ENCODE data around the gene ACAD9.
A peak's percentile ranks its signal among the peaks of the same experiment; 100 is the strongest.
"Not testable (repeated sequence)": the region's sequence is repeated elsewhere in the genome, so short reads cannot be mapped to it uniquely, and the experiment has no call there.

The ACAD9 gene

DNA sequence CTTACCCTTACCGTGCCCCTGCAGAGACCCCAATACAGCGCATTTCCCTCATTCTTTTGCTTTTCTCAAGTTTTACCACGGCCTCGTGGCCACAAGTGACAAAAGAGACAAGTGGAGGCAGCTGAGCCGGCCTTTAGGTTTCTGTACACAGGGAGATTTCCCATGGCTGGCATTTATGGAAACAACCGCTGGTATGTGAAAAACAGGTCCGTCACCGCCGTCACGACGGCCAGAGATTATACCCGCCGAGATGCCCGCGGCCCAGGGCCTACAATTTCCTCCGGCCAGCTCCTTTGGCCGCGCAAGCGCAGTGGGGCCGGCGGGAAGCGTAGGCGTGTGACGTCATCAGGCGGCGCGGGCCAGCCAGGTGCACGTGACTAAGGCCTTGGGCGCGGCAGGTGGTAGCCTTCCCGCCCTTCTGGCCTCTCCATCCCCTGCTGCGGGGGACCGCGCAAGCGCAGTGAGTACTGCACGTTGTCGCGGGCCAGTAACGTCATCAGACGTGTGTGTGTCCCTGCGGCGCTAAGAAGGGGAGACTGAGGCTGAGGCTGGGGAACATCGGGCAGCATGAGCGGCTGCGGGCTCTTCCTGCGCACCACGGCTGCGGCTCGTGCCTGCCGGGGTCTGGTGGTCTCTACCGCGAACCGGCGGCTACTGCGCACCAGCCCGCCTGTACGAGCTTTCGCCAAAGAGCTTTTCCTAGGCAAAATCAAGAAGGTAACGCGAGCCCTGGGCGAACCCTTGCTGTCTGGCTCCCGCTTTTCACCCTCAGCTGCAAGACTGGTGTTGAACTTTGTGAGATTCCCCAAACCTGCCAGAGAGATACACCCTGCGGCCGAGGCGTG lies at the start of gene ACAD9:
TSS of gene ACAD9 (plus strand) at position 496 of the 845 bp plus-strand sequence. CDS start at position 568, 72 bp downstream.
- H3K36me3 ChIP-seq (ENCODE audit: insufficient read depth, low read length): peaks cover 44% of the 10 kb centered on the region
- H3K27me3 ChIP-seq (ENCODE audit: insufficient read depth, low read length): no peaks in the 10 kb centered on the region
- H3K9me3 ChIP-seq (ENCODE audit: low read length): no peaks in the 10 kb centered on the region
- no peaks in the 10 kb centered on the region for H4K20me1 ChIP-seq (ENCODE audit: insufficient read depth, low read length)
- H3K4me1 ChIP-seq (ENCODE audit: insufficient read depth, low read length, severe bottlenecking): peaks cover 47% of the 10 kb centered on the region
- H3K27ac ChIP-seq (ENCODE audit: low read depth, low read length, poor library complexity, severe bottlenecking): peak within 1 kb of the TSS; percentile 65
- H2AFZ ChIP-seq (ENCODE audit: low read length): no peak within 1 kb of the TSS
- peaks cover 50% of the 10 kb centered on the region for H3K79me2 ChIP-seq (ENCODE audit: insufficient read depth, low read length)
- peak within 1 kb of the TSS; percentile 97 for H3K9ac ChIP-seq (ENCODE audit: low read length)
- H3K4me2 ChIP-seq (ENCODE audit: low read length): peak within 1 kb of the TSS; percentile 92
- peak within 1 kb of the TSS; percentile 87 for H3K4me3 ChIP-seq (ENCODE audit: low read depth, low read length, poor library complexity, severe bottlenecking)
- no peaks in the 10 kb centered on the region for H3K9me2 ChIP-seq (ENCODE audit: low read depth, low read length)
- H3F3A ChIP-seq (ENCODE audit: insufficient read depth, low read length): no peaks in the 10 kb centered on the region
- TF ChIP-seq, protein P1, sequence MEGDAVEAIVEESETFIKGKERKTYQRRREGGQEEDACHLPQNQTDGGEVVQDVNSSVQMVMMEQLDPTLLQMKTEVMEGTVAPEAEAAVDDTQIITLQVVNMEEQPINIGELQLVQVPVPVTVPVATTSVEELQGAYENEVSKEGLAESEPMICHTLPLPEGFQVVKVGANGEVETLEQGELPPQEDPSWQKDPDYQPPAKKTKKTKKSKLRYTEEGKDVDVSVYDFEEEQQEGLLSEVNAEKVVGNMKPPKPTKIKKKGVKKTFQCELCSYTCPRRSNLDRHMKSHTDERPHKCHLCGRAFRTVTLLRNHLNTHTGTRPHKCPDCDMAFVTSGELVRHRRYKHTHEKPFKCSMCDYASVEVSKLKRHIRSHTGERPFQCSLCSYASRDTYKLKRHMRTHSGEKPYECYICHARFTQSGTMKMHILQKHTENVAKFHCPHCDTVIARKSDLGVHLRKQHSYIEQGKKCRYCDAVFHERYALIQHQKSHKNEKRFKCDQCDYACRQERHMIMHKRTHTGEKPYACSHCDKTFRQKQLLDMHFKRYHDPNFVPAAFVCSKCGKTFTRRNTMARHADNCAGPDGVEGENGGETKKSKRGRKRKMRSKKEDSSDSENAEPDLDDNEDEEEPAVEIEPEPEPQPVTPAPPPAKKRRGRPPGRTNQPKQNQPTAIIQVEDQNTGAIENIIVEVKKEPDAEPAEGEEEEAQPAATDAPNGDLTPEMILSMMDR (IDR thresholded peaks at IDR 0.05; ENCODE audit: low read length): no peak
- TF ChIP-seq EZH2 (IDR thresholded peaks at IDR 0.05; ENCODE audit: borderline replicate concordance, low read length): no peak

DNA sequence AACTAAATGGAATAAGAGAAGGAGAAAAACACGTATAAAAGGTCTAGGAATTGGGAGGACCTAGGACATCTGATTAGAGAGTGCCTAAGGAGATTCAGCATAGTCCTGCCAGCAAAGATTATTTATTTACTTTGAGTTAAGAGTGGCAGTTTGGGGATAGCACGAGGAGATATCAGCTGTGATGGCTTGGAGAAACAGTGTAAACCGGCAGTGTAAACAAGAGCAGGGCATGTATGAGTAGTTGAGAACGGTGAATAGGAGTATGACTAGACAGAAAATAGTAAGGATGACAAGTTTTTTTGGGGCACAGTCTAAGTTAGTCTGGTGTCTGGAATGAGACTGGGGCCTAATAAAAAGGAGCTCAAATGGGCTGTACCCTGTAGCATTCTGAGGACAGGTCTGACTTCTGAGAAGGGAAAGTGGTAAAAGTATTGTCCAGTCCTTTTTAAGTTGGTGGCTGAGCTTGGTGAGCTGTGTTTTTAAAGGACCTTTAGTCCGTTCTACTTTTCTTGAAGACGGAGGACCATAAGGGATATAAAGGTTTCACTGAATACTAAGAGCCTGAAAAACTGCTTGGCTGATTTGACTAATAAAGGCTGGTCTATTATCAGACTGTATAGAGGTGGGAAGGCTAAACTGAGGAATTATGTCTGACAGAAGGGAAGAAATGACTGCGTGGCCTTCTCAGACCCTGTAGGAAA lies 49.3 kb upstream of the ACAD9 start:
- not testable (repeated sequence) for H3K27ac ChIP-seq (ENCODE audit: low read depth, low read length, poor library complexity, severe bottlenecking); H3K9me2 ChIP-seq (ENCODE audit: low read depth, low read length); H3K9me3 ChIP-seq (ENCODE audit: low read length); H3K36me3 ChIP-seq (ENCODE audit: insufficient read depth, low read length); H3K4me2 ChIP-seq (ENCODE audit: low read length); H3K4me3 ChIP-seq (ENCODE audit: low read depth, low read length, poor library complexity, severe bottlenecking); H3K79me2 ChIP-seq (ENCODE audit: insufficient read depth, low read length); H3K9ac ChIP-seq (ENCODE audit: low read length); H4K20me1 ChIP-seq (ENCODE audit: insufficient read depth, low read length); H3F3A ChIP-seq (ENCODE audit: insufficient read depth, low read length); H2AFZ ChIP-seq (ENCODE audit: low read length); H3K27me3 ChIP-seq (ENCODE audit: insufficient read depth, low read length); H3K4me1 ChIP-seq (ENCODE audit: insufficient read depth, low read length, severe bottlenecking)

DNA sequence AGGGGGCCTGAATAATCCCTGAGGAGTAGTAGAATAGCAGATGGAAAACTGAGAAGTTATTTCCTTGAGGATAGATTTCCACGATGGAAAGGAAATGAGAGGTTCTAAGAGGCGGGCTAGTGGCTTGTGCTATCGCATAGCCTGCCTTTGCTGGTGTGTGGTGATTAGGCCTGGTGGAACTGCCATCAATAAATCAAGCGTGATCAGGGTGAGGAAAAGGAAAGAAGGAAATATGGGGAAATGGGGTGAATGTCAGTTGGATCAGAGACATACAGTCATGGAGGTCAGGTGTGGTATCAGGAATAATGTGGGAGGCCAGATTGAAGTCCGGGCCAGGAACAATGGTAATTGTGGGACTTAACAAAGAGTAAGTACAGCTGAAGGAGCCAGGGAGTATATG lies 48.7 kb upstream of the ACAD9 start:
- not testable (repeated sequence) for H3K27me3 ChIP-seq (ENCODE audit: insufficient read depth, low read length); H3K36me3 ChIP-seq (ENCODE audit: insufficient read depth, low read length); H3K4me2 ChIP-seq (ENCODE audit: low read length); H3K4me1 ChIP-seq (ENCODE audit: insufficient read depth, low read length, severe bottlenecking); H4K20me1 ChIP-seq (ENCODE audit: insufficient read depth, low read length); H3K9ac ChIP-seq (ENCODE audit: low read length); H3F3A ChIP-seq (ENCODE audit: insufficient read depth, low read length); H3K9me2 ChIP-seq (ENCODE audit: low read depth, low read length); H3K79me2 ChIP-seq (ENCODE audit: insufficient read depth, low read length); H3K4me3 ChIP-seq (ENCODE audit: low read depth, low read length, poor library complexity, severe bottlenecking); H3K27ac ChIP-seq (ENCODE audit: low read depth, low read length, poor library complexity, severe bottlenecking); H3K9me3 ChIP-seq (ENCODE audit: low read length); H2AFZ ChIP-seq (ENCODE audit: low read length)

DNA sequence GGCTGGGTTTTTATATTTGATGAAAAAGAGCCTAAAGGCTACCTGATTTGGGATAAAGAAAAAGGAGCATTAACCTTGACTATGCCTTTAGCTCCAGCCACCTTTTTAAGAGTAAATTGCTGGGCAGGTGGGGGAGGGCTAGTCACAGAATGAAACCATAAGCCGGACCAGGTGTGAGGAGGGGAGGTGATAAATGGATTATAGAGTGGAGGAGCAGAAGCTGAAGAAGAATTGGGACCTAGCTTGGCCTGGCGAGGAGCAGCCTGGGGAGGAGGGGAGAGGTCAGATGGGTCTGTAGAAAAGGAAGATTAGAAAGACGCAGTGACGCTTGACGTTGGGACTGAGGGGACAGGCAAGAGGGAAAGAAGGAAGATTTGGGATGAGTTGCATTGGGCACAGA lies 46.4 kb upstream of the ACAD9 start:
- H3K27me3 ChIP-seq (ENCODE audit: insufficient read depth, low read length); H2AFZ ChIP-seq (ENCODE audit: low read length); H4K20me1 ChIP-seq (ENCODE audit: insufficient read depth, low read length); H3K27ac ChIP-seq (ENCODE audit: low read depth, low read length, poor library complexity, severe bottlenecking); H3K9me3 ChIP-seq (ENCODE audit: low read length); H3K9ac ChIP-seq (ENCODE audit: low read length); H3K79me2 ChIP-seq (ENCODE audit: insufficient read depth, low read length); H3K36me3 ChIP-seq (ENCODE audit: insufficient read depth, low read length); H3K9me2 ChIP-seq (ENCODE audit: low read depth, low read length); H3K4me1 ChIP-seq (ENCODE audit: insufficient read depth, low read length, severe bottlenecking); H3K4me3 ChIP-seq (ENCODE audit: low read depth, low read length, poor library complexity, severe bottlenecking); H3K4me2 ChIP-seq (ENCODE audit: low read length); H3F3A ChIP-seq (ENCODE audit: insufficient read depth, low read length): not testable (repeated sequence)
